Ishikawa (cell line): ENCODE data around the gene CLSTN1.

Experiments
- CEBPB ChIP-seq: IDR thresholded peaks from 2 replicates; pipeline ENCODE4 v1.6.1; 2012
- CREB1 ChIP-seq: IDR thresholded peaks from 2 replicates; pipeline ENCODE4 v1.6.1; 2012; ENCODE audit warnings: low read depth
- EGR1 ChIP-seq: IDR thresholded peaks from 2 replicates; pipeline ENCODE4 v1.6.1; 2012
- EP300 ChIP-seq: IDR thresholded peaks from 2 replicates; pipeline ENCODE4 v1.6.1; 2012; ENCODE audit warnings: borderline replicate concordance
- FOXM1 ChIP-seq: IDR thresholded peaks from 2 replicates; pipeline ENCODE4 v1.6.1; 2012; ENCODE audit warnings: low read depth, borderline replicate concordance
- MAX ChIP-seq: IDR thresholded peaks from 2 replicates; pipeline ENCODE4 v1.6.1; 2012
- NFIC ChIP-seq: IDR thresholded peaks from 2 replicates; pipeline ENCODE4 v1.6.1; 2012
- RAD21 ChIP-seq: IDR thresholded peaks from 2 replicates; pipeline ENCODE4 v1.6.1; 2012; ENCODE audit warnings: low read depth
- REST ChIP-seq: IDR thresholded peaks from 2 replicates; pipeline ENCODE4 v1.6.1; 2012; ENCODE audit warnings: low read depth, mild to moderate bottlenecking
- TAF1 ChIP-seq: IDR thresholded peaks from 2 replicates; pipeline ENCODE4 v1.6.1; 2012; ENCODE audit warnings: low read depth, mild to moderate bottlenecking
- TCF12 ChIP-seq: IDR thresholded peaks from 2 replicates; pipeline ENCODE4 v1.6.1; 2012; ENCODE audit warnings: low read depth
- TEAD4 ChIP-seq: IDR thresholded peaks from 2 replicates; pipeline ENCODE4 v1.6.1; 2012
- USF1 ChIP-seq: IDR thresholded peaks from 2 replicates; pipeline ENCODE4 v1.6.1; 2012
- YY1 ChIP-seq: IDR thresholded peaks from 2 replicates; pipeline ENCODE4 v1.6.1; 2012; ENCODE audit warnings: low read depth
- ZBTB7A ChIP-seq: IDR thresholded peaks from 2 replicates; pipeline ENCODE4 v1.6.1; 2012; ENCODE audit warnings: low read depth

Gene CLSTN1

GRCh38 chr1:9718006-9718680 is 105.6 kb downstream of the CLSTN1 start:
- TF ChIP-seq CREB1 (no peak), RAD21 (no peak), EGR1 (no peak), REST (no peak), FOXM1 (no peak), TAF1 (no peak), YY1 (no peak), EP300 (no peak), CEBPB (no peak), USF1 (no peak), TEAD4 (no peak), MAX (no peak), TCF12 (no peak), ZBTB7A (no peak), NFIC (no peak)

- TF ChIP-seq TCF12 (no peak), RAD21 (no peak), REST (no peak), TAF1 (no peak)
Measured at GRCh38 chr1:9717193-9718005, 106.4 kb downstream of the CLSTN1 start.

GRCh38 chr1:9716404-9717192 is 107.2 kb downstream of the CLSTN1 start:
- TF ChIP-seq MAX: no peak
- TF ChIP-seq FOXM1: no peak
- no peak for TF ChIP-seq TCF12
- no peak for TF ChIP-seq REST
- no peak for TF ChIP-seq YY1
- TF ChIP-seq USF1: no peak

- no peak for TF ChIP-seq NFIC
- TF ChIP-seq TCF12: no peak
- TF ChIP-seq ZBTB7A: no peak
- no peak for TF ChIP-seq TAF1
- no peak for TF ChIP-seq MAX
- no peak for TF ChIP-seq REST
- TF ChIP-seq YY1: no peak
- no peak for TF ChIP-seq USF1
Measured at GRCh38 chr1:9715536-9716226, 108.1 kb downstream of the CLSTN1 start.
